Measurements from ENCODE around the gene COA5.

The COA5 gene

DNA sequence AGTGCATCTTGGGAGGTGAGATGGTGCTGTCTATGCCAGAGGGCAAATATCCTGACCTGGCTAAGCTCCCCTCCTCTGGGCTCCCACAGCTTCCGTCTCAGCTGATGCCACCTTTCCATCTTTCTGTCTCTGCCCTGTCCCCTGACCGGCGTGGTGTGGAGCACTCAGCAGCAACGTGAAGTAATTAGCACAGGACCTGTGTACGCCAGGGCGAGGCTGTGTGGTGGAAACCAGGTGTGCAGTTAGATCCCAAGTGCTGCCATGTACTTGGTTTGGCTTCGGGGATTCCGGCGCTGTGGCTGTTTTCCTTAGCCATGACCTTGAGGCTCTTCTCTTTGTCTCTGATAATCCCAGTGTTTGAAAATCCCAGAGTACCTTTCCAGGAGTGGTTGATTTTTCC, 36.5 kb downstream of the COA5 start:
- DNase-seq (ENCODE audit: low spot score) = no peak

DNA sequence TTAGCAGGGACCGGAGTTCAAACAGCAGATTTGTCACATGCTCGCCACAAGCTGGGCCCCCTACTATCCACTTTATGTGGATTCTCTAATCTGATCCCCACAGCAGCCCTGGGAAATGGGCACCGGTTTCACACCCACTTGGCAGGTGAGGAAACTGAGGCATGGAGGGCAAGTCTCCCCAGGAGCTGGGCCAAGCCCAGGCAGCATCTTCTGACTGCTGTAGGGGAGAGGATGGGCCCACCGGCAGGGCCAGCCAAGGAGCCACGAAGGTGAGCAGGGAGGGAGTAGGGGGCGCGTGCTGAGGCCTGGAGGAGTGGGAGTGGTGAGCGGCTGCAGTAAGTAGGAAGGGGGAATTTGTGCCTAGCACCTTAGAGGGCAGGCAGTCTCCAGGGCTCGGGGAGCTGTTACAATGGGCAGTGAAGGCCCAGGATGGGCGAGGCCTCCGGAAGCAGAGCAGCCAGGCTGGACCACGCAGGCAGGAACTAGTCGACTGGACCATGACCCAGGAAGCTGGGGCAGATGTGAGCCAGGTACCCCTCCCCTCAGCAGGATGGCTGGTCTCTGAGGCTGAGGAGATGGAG, 37.1 kb downstream of the COA5 start:
- no peak for DNase-seq (ENCODE audit: low spot score)

DNA sequence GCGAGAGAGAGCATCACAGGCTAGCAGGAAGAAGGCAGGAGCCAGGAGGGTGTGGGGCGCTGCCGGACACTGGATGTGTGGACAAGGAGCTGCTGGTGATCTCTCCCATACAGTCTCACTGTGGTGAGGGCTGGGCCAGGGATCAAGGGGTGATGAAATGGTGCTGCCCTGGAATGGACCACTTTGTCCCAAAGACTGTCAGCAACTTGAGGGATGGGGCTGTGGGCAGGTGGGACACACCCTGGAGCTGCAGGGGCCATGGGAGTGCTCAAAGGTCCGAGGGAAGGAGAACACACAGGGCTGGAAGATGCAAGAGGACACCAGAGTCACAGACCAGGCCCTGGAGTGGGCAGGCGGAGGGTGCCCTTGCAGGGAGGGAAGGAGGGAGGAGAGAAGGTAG, 38.0 kb downstream of the COA5 start:
- no peak for DNase-seq (ENCODE audit: low spot score)

DNA sequence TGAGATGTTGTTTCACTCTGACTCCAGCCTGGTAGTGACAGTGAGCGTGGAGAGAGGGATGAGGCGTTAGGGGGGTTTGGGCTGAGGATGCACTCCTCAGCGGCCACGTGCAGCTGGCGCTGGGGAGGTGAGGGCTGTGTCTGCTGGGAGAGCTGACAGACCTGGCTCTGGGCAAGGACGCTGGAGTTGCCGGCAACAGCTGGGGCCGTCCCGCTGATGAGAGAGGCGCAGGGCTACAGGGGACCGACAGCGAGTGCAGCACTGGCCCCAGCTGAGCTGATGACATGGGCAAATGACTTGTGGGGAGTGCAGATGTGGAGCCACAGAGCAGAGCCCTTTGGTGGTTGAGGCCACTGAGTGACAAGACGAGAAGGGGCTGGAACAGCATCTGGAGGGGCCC, 38.4 kb downstream of the COA5 start:
- DNase-seq (ENCODE audit: low spot score) = no peak

DNA sequence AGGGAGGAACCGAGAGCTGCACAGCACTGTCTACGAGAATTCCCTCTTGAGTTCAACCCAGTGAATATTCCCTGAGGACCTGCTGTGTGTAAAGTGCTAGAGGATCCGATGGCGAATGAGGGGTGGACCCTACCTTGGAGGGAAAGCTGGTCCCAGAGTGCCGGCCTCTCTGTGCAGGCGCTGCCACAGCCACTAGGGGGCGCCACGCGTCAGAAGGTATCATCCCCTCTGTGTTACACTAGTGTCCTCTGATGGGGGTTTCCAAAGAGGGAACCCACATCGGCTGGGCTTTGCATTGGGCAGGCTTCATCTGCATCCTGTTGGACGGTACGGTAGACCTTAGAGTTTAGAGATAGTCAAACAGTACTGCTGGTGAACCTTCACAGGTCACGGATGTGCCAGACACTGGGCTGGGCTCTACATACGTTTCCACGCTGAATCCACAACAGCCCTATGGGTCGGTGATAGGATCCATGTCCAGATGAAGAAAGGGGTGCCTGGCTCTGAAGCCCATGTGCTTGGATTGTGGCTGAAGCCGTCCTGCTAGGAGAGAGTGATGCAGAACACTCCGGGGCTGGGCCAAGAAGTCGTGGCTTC, 39.0 kb downstream of the COA5 start:
- DNase-seq (ENCODE audit: low spot score) = peak; percentile 49

DNA sequence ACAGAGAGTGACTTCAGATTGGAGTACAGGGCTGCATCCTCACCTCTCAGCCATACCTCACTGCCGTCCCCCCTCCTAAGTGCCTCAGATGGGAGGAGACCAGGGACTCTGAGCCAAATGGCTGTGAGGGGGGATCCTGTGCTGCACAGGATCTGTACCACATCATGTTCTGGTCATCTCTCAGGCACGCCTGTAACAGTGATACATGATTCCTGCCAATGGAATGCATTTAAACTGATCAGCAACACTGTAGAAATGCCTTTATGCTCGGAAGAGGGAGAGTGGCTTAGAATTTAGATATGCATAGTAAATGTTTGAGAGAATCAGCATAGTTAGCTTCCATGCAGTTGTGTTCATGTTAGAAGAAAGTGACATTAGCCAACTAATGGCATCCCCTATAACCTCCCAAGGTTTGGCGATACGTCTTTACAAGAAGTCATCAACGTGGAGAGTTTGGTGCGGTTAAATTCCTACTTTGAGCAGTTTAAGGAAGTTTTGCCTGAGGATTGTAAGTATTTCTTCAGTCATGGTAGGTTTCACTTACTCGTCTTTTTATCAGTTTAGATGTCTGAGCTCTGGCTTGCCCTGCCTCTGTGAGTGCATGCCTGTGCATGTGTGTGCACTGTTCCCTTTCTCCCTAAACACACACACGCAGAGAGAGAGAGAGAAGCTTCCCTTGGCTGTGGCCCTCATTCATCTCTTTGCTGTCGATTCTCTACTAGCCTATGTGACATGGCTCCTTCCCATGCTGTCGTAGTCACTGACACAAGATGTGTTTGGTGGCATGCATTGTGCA, 40.0 kb downstream of the COA5 start:
- DNase-seq (ENCODE audit: low spot score) = no peak

DNA sequence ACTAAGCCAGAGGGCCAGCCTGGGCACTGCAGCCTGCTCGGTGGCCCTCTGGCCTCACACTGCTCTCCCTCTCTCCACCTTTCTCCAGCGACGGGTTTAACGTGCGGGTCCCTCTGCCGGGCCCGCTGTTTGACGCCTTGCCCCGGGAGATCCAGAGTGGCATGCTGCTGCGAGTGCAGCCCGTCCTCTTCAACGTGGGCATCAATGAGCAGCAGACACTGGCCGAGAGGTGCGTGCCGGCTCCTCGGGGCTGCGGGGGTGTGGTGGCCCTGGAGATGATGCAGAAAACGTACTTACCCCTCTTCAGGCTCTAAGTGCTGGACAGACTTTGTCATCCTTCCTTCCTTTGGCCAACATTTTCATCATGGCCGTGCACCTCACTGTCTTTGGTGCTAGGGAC, 42.4 kb downstream of the COA5 start:
- no peak for DNase-seq (ENCODE audit: low spot score)

DNA sequence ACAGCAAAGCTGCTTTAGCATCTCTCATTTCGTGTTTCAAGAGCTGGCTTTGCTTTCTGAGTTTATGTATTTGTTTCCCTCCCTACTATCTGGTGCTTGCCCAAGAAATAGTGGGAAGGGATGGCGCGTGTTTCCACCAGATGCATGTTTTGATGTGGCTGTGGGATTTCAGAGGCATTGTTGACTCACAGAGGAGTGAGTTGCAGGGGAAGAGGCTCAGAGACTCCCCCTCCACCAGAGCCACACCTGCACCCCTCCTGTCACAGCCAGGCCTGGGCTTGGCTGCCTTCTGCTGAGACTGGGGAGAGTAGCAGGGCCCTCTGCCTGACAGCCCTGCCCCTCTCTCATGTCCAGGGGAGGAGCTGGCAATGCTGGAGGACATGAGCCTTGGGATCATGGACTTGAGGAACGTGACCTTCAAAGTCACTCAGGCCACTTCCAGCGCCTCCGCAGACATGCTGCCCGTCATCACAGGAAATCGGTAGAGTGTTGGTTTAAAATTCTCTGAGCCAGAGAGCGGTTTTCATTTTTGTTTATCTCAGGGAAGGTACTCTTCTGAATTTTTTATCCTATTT, 42.9 kb downstream of the COA5 start:
- no peak for DNase-seq (ENCODE audit: low spot score)

DNA sequence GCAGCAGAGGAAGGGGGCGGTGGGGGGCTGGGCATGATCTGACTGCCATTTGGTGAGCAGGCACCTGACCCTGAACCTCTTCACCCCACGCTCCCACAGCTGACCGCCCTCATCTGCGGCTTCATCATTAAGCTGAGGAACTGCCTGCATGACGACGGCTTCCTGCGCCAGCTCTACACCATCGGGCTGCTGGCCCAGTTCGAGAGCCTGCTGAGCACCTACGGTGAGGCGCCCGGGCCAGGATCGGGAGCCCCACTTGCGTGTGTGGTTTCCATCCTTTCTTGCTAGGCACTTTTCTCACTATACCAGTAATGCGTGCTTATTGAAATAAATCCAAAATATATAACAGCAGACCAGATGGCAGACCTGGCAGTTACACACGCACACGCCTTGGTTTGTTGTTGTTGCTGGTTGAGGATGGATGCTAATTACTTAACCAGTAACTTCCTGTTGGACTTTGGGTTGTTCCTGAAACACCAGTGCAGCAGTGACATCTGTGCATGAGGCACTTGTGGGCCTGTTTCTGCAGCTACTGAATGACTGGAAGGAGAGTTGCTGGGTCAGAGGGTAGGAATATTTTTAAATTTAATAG, 43.7 kb downstream of the COA5 start:
- DNase-seq (ENCODE audit: low spot score) = no peak

DNA sequence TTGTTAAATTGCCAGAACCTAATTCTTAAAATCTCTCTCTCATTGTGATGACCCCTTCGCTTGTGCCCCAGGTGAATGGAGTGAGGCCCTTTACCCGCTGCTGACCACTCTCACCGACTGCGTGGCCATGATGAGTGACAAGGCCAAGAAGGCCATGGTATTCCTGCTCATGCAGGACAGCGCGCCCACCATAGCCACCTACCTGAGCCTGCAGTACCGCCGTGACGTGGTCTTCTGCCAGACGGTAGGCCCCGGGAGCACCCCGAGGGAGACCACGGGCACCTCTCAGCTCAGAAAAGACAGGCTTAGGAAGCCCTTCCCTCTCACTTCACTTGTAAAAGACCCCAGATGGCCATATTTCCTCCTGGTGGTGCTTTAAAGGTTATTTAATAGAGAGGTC, 44.9 kb downstream of the COA5 start:
- DNase-seq (ENCODE audit: low spot score) = no peak

DNA sequence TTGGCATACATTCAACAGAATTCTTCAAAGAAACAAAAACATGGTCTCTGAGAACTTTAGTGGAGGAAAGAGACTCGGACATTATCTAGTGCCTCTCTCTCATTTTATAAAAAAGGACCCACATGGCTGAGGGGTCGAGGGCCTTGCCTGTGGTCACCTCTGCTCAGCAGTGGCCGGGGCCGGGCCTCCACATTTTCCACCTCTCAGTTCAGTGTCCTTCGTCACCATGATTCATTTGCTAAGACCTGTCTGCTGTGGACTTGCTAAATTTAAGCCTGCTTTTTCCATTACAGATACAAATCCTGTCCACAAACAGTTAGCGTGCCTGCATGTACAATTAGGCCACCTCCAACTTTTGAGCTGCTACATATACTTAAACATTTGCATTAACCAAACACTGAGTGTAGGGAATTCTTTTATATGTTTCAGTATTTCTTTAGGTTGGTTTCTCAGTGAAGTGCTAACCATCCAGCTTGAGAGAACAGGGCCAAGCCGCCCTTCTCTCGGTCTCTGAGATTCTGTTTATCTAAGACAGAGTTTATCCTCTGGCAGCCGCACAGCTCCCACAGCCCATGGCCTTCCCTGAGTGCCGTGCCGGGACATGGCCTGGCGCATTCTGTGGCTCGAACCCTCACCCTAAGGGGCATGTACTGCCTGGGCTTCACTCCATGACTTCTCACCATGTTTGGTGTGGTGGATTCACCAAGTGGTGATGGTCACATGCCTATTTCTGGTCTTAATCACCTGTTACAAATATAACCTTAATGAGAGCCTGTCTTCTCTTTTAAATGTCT, 46.2 kb downstream of the COA5 start:
- no peak for DNase-seq (ENCODE audit: low spot score)

DNA sequence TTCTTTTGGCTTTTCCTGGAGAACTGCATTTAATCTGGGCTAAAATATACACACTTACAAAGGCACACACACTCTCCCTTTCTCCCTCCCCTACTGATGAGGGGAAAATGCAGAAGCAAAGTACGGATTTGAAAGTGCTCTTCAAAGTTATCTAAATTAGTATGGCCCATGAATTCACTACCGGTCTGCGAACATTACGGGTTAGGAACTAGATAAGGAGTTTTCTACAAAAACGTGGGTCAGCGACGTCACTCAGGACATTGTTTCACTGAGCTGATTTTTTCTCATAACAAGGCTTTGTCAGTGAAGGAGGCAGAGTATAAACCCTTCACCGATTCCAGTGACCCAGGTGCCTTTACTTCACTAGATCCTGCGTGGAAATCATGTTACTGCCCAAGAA, 47.3 kb downstream of the COA5 start:
- DNase-seq (ENCODE audit: low spot score) = no peak

DNA sequence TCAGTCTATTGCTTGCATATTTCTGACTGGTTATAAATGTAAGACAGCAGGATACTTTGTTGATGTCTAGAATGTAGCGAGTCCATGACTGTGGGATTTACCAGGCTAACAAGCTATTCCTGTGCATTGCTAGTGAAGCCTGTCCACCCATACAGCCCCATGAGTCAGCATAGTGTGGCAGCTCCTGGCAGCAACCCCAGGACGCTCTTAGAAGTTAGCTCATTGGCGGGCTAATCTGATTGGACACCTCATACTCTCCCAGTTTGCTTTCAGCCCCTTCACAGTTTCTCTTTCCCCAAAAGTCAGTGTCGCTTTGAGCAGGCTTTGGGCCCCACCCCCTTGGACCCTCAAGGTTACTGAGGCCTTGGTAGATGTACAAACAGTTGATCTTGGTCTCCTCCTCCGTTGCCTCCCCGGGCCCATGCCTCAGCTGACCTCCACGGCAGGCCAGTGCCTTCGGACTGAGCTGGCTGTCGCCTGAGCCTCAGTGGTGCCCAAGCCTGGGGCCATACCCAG, 48.0 kb downstream of the COA5 start:
- DNase-seq (ENCODE audit: low spot score) = no peak

DNA sequence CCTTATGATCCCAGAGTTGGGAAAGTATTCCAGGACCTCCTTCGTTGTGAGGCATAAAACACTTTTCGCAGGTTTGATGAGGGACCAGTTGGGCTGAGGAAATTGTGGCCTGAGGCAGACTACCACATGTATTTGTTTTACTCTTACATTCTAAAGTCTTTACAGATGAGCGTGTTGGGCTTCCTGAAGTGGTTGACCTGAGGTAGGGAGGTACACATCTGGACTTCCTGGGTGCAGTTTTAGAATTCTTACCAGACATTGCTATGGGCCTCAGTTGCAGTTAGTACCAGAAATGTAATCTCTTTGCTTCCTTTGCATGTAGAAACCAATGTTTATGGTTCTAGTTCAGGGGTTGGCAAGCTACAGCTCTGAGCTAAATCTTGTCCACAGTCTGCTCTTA, 48.7 kb downstream of the COA5 start:
- no peak for DNase-seq (ENCODE audit: low spot score)

DNA sequence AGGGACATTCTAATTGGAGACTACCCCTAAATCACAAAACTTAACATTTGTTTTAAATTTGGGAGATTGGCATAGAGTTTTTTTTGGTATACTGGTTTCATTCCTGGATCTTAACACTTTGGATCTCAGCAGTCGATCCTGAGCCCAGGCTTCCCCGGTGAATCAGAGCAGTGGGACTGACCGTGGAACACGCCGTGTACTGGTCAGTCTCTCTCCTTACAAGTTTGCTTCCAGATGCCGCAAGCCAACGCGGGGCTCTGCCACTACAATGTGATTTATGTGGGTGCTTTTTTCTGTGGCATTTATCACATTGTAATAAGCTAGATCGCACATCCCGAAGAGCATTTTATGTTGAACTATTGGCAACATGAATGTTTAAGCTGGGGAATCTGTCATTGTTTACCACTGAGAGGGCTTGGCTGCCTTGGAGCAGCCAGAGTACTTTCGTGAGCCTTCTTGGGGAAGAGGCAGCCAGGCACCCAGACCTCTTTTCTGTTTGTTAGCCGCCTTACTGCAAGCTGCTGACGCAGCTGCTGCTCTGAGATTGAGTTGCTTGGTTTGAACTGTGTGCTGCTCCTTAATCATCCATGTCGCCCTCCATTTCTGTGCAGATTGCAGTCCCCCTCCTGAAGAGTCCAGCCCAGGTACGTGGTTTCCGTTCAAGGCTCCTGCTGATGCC, 49.3 kb downstream of the COA5 start:
- no peak for DNase-seq (ENCODE audit: low spot score)

DNA sequence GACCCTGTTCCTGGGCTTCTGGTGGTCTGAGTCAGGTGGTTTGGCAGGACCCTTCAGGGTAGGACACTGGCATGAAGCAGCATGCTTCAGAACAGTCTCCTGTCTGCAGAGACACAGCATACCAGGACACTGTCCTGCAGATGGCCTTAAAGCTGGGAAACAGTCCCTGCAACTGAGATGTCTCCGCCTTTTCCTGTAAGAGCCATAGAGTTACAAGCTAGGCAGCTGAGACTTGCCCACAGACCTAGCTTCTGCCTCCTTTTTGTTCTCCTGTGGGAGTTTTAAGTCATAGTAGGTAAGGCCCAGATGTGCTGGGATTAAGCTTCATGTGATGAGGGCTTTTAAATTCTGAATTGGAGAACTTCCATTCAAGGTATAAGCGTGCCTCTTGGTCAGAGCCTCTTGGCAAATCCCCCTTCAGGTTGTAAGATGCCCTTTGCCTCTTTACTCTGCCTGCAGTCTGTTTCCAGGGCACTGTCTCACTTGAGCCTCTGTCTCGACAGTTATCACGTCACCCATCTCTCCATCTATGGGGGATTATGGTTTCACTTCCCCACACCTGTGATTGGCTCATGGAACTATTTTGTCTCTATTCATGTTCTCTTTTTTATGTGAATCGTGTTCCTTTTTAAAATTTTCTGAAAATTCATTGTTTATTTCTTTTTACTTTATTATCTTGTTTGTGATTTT, 51.8 kb downstream of the COA5 start:
- no peak for DNase-seq (ENCODE audit: low spot score)

DNA sequence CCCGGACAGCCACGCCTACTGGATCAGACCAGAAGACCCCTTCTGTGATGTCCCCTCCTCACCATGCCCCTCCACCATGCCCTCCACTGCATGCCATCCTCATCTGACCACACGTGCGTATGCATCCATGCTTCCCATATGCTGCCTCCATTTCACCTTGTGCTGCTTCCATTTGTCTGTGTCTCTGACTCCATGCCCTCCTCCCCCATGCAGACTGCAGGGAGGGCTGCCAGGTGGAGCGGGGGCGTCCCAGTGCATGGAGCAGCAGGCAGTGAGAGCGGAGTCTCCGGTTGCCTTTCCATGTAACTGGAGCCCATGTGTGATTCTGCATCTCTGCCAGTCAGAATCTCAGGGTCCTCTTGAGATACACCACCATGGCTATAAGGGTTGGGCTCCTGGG, 52.6 kb downstream of the COA5 start:
- DNase-seq (ENCODE audit: low spot score) = no peak

DNA sequence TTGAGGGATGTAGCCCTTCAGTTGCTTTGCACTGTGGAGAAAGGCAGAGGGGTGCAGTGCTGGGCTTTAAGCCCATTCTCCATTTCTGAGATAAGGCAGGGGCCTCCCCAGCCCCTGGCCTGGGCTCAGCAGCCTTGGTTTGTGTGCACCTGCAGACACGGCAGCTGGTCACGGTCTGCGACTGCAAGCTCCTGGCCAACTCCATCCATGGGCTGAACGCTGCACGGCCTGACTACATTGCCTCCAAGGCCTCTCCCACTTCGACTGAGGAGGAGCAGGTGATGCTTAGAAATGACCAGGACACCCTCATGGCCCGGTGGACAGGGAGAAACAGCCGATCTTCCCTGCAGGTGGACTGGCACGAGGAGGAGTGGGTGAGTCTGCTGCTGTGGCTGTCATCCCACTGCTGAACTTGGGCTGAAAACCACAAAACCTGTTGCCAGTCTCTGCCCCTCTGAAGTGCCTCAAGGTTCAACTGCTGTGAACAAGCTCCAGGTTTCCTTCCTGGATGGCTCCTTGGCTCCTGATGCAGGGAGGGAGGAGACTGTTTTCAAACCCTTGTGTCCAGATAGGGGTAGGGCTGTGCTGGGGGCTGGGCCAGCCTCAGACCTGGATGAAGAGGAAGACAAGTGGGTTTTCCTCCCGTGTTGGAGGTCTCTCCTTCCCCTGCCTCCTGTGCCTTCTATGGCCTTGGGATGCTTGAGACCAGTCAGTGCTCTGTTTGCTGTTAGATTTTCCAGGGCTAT, 54.0 kb downstream of the COA5 start:
- no peak for DNase-seq (ENCODE audit: low spot score)

DNA sequence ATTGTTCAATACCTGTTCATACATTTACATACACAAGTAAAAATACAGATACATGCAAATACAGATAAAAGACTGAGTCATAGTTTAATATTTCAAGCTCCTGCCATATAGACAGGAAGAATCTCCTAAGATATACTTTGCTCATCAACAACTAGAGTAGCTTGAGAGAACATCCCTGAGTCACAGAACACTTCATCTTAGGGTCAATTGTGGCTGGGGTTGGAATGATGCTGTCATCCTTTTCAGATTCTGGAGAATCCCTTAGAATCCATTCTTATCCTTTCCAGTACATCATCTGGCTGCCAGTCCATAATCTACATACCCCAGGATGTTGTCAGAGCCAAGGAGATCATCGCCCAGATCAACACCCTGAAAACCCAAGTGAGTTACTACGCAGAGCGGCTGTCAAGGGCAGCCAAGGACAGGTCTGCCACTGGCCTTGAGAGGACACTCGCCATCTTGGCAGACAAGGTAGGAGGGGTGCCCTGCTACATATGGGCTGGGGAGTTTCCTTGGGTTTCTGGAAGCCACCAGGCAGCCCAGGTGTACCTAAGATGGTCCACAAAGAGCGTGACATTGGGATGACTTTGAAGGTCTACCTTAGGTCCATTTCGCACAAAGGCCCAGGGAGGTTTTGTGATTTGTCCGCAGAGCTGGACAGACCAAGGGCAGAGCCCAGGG, 55.7 kb downstream of the COA5 start:
- DNase-seq (ENCODE audit: low spot score) = no peak
